DMS 273 (cell line): Measurements from ENCODE around the gene AQR.
A peak's percentile ranks its signal among the peaks of the same experiment; 100 is the strongest.
"Not testable (repeated sequence)": the region's sequence is repeated elsewhere in the genome, so short reads cannot be mapped to it uniquely, and the experiment has no call there.

Experiments used
- DNase-seq: peaks from one replicate; lab custom pipeline; 2025; ENCODE audit not compliant: unreplicated experiment; lab: John Stamatoyannopoulos, UW

AQR gene

DNA sequence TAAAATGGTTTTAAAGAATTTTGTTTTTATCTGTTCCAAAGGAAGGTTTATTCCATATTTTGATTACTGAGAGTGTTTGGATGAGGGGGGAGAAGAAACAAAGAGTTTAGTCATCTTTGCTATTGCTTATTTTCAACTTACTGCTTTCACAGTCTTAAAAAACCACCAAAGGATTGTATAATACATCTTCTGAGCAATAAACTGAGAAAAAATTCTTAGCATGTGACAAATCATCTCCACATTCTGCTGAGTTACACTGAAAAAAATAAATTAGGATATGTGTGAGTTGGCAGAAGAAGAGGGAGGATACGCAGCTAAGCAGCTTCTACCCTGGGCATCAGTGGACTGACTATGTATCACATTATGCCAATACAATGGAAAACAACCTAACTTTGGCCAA is 151.0 kb downstream of the AQR start:
- DNase-seq, result no peak

- DNase-seq, result no peak
Measured at GRCh38 chr15:34815836-34816235, 153.7 kb downstream of the AQR start.

- DNase-seq, result no peak
Measured at GRCh38 chr15:34813446-34814190, 155.9 kb downstream of the AQR start.

DNA sequence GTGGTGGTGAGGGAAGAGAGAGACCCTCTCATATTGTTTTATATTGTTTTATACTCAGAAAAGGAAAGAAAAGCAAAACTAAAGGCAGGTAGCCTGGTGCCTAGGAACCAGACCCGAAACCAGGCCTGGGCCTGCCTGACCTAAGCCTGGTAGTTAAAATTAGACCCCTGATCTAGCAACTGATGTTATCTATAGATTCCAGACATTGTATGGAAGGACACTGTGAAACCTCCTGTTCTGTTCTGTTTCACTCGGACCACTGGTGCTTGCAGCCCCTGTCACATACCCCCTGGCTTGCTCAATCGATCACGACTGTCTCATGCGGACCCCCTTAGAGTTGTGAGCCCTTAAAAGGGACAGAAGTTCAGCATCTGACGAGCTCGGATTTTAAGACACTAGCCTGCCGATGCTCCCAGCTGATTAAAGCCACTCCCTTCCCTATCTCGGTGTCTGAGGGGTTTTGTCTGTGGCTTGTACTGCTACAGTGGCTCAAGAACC is 156.6 kb downstream of the AQR start:
- not testable (repeated sequence) for DNase-seq

DNA sequence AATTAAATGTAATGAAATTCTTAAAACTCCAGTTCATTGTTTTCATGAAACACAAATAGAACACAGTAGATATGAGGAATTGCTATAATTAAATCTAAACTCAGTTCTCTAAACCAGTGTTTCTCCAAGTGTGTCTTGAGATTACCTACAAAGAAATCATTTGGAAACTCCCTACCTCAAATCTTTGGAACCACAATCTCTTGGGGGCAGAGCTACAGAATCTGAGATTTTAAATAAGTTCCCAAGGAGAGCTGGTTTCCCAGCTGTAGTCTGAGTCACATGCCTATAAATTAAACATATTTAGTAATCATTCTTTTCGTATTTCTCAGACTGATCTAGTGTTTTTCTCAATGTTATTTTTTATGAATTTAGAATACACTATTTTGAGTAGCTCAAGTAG is 157.2 kb downstream of the AQR start:
- no peak for DNase-seq

- no peak for DNase-seq
Measured at GRCh38 chr15:34810443-34811129, 159.0 kb downstream of the AQR start.

- no peak for DNase-seq
Measured at GRCh38 chr15:34809186-34809585, 160.4 kb downstream of the AQR start.

DNA sequence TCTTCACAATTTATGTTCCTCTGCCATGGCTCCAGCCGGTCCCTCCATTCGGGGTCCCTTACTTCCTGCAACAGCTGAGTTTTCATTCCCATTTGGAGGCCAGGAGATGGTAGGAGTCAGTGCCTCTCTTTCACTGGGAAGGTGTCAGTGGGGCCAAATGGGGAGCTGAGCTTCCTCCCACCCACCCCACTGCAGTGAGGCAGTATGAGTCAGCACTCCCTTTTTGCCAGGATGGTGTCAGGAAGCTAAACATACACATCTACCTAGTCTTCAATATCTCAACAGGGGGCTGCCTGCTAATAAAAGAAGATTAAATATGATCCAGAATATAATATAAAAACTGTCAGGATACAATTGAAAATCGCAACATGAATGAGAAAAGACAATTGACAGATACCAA is 161.5 kb downstream of the AQR start:
- DNase-seq, result no peak

DNA sequence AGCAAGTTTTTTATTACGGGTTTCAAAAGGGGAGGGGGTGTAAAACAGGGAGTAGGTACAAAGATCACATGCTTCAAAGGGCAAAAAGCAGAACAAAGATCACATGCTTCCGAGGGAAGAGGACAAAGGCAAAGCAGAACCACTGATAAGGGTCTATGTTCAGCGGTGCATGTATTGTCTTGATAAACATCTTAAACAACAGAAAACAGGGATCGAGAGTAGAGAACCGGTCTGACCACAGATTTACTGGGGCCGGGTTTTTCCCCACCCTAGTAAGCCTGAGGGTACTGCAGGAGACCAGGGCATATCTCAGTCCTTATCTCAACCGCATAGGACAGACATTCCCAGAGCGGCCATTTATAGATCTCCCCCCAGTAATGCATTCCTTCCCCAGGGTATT is 162.3 kb downstream of the AQR start:
- DNase-seq, result not testable (repeated sequence)

GRCh38 chr15:34804776-34805175 is 164.8 kb downstream of the AQR start:
- DNase-seq, result no peak

DNA sequence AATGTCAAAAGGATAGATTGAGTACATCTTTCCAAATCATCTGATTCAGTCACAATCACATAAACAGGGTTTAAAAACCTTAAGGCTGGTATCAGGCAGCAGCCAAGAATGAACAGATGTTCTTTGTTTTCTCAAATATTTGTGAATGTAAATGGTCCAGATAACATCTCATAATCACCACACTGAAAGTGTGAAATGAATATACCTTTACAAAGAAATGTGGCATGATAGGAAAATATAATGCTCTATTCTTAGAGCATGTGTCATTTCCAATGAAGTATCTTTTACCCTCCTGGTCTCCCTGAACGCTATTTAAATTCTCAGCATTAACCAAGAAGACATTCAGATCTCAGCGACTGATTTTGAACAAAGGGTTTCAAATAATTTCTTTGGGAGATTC is 165.4 kb downstream of the AQR start:
- DNase-seq, result peak; percentile 37

GRCh38 chr15:34802803-34803750 is 166.5 kb downstream of the AQR start:
- peak; percentile 23 for DNase-seq

DNA sequence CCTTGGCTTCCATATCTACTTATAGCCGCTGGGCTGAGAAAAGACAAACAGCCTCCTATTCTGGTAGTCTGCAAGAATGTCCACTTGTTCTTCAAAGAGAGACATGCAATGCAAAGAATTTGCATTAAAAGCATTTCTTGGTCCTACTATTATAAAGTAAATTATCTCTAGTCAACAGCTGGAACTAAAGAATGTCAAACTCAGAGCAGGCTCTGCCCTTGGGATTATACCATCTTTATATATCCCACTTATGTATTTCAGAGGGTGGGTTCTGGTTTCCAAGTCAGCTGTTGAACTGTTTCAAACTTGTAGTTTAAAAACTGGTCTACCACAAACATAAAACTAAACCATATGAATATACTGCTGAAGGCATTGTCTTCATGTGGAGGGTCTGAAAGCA is 167.2 kb downstream of the AQR start:
- no peak for DNase-seq
